LNCAP (cell line): Measurements from ENCODE around the gene ARPP19.

Experiments used
- TF ChIP-seq, protein P1 (sequence below): fragments of 450-650 bp; IDR thresholded peaks from 2 replicates; pipeline ENCODE4 v1.5.1; 2017; ENCODE audit warnings: mild to moderate bottlenecking

Gene ARPP19

DNA sequence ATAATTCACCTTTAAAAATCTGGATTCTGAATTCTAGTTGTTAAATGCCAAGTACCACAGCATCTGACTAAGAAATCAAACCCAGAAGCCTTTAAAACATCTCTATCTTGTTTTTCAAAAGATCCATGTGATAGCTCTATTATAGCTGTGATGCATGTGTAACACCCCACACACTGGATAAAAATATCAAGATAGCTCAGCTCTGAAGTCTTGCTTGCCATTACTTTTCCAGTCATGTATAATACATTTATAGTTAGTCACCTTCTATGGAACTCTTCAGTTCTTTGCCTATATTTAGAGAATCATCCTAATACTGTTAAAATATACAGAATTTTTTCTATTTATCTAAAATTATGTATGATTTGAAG, 11.6 kb downstream of the ARPP19 start:
- TF ChIP-seq, protein P1, sequence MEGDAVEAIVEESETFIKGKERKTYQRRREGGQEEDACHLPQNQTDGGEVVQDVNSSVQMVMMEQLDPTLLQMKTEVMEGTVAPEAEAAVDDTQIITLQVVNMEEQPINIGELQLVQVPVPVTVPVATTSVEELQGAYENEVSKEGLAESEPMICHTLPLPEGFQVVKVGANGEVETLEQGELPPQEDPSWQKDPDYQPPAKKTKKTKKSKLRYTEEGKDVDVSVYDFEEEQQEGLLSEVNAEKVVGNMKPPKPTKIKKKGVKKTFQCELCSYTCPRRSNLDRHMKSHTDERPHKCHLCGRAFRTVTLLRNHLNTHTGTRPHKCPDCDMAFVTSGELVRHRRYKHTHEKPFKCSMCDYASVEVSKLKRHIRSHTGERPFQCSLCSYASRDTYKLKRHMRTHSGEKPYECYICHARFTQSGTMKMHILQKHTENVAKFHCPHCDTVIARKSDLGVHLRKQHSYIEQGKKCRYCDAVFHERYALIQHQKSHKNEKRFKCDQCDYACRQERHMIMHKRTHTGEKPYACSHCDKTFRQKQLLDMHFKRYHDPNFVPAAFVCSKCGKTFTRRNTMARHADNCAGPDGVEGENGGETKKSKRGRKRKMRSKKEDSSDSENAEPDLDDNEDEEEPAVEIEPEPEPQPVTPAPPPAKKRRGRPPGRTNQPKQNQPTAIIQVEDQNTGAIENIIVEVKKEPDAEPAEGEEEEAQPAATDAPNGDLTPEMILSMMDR: no peak

DNA sequence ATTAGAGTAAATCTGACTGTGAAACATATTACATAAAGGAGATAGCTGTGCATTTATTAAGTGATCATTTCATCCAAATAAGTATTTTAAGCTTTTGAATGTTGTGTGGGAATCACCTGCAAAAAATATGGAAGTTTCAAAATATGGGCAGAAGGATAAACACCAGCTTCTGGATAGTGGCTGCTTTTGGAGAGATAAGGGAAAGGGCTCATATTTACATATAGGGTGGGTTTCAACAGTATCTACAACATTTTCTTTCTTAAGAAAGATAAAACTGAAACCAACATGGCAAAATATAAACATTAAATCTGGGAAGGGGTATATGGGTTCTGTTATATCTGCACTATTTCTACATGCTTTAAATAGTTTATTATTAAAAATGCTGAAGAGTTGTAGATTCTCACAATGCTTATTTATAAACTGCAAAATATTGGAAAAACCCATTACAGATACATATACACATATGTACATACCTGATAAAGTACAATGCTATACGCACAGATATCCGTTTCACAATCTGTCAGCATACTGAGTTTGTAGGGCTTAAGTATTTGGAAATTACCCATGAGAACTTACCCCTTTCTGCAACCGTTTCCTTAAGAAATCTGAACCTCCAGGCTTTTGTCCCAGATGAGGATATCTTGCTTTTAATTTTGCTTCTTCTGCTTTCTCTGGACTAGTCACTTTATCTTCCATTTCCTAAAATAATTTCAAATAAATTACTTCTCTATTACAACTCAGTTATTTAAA, 12.1 kb downstream of the ARPP19 start:
- TF ChIP-seq, protein P1: no peak

DNA sequence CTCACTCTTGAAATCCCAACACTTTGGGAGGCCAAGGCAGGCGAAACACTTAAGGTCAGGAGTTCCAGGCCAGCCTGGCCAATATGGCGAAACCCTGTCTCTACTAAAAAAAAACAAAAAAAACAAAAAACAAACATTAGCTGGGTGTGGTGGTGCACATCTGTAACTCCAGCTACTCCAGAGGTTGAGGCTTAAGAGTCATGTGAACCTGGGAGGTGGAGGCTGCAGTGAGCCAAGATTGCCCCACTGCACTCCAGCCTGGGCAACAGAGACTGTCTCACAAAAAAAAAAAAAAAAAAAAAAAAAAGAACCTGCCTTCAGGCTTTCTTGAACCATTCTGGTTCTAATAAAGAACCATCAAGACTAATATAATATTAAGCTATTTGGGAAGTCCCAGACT, 16.5 kb downstream of the ARPP19 start:
- TF ChIP-seq, protein P1: no peak

DNA sequence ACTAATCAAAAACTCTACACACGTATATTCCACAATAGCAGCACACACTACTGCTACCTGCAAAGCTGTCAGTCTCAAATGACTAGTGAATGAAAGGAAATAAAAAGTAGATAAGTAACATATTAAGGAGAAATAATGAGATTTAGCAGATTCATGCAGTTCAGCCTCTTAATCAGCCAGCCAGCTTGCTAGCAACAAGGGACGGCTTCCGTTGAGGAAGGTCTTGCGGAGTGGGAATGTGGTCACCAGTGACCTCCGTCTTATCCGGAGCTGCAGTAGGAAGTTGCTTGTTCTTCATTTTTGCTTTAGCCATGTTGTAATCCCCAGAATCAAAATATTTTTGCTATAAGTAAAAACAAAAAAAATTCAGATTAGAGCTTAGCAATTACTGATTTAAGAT, 17.1 kb downstream of the ARPP19 start:
- TF ChIP-seq, protein P1: no peak

DNA sequence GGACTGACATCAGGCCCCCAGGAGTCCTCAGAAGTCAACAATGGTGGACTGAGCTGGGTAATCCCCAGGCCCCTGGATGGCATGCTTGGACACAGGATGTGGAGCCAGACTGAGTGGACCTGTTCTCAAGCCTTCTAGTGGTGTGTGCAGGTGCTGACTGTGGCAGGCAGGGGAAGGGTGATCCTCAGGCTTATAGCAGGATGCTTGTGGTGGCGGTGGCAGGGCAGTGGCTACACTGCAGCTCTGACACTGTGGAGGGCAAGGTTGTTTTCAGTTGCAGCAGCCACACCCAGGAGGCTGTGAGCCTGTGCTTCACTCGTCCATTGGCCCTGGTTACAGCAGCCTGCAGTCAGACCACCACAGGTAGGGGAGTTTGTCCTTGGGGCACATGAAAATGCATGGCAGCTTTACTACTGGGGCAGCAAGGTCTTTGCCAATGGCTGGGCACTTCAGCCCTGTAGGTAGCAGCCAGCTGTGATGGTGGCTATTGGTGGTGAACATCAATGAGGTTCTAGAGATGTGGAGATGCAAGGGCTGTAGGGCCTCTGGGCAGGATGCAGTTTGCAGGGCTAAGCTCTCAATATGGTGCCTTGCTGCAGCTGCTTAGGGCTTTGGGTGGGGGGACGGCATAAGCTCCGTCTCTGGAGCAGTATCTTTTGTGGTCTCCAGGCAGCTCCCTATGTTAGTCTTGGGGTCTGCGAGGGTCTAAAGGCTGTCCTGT, 22.6 kb downstream of the ARPP19 start:
- TF ChIP-seq, protein P1: no peak

DNA sequence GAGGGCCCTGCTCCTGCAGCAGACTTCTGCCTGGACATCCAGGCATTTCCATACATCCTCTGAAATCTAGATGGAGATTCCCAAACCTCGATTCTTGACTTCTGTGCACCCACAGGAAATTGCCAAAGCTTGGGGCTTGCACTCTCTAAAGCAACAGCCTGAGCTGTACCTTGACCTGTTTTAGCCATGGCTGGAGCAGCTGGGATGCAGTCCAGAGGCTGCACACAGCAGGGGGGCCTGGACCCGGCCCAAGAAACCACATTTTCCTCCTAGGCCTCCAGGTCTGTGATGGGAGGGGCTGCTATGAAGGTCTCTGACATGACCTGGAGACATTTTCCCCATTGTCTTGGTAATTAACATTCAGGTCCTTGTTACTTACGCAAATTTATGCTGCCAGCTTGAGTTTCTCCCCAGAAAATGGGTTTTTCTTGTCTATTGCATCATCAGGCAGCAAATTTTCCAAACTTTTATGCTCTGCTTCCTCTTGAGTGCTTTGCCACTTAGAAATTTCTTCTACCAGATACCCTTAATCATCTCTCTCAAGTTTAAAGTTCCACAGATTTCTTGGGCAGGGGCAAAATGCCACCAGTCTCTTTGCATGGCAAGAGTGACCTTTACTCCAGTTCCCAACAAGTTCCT, 28.3 kb downstream of the ARPP19 start:
- TF ChIP-seq, protein P1: no peak

DNA sequence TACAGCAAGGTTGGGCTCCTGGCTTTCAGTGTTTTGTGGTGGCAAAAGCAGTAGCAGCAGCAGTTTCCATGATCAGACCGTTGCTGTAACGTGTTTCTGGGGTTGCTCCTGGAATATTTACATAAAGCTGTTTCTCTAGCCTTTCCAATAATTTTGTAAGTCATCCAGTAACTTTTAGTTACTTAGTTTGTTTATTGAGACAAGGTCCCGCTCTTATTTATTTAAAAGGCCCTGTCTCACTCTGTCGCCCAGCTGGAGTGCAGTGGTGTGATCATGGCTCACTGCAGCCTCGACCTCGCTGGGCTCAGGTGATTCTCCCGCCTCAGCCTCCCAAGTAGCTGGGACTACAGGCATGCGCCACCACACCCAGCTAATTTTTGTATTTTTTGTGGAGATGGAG, 31.4 kb downstream of the ARPP19 start:
- TF ChIP-seq, protein P1: no peak
